ENCODE data around the gene IL21R.

Gene IL21R

GRCh38 chr16:27441276-27441675 lies 39.3 kb downstream of the IL21R start:
- Histone ChIP-seq H3K27me3 (ENCODE audit: insufficient read depth, poor library complexity, severe bottlenecking) (no peaks in the 10 kb centered on the region), H3K4me3 (replicated peaks; ENCODE audit: insufficient read depth, low read length) (no peak overlapping the region), H3K27ac (replicated peaks) (no peak overlapping the region)
- TF ChIP-seq, protein P1, sequence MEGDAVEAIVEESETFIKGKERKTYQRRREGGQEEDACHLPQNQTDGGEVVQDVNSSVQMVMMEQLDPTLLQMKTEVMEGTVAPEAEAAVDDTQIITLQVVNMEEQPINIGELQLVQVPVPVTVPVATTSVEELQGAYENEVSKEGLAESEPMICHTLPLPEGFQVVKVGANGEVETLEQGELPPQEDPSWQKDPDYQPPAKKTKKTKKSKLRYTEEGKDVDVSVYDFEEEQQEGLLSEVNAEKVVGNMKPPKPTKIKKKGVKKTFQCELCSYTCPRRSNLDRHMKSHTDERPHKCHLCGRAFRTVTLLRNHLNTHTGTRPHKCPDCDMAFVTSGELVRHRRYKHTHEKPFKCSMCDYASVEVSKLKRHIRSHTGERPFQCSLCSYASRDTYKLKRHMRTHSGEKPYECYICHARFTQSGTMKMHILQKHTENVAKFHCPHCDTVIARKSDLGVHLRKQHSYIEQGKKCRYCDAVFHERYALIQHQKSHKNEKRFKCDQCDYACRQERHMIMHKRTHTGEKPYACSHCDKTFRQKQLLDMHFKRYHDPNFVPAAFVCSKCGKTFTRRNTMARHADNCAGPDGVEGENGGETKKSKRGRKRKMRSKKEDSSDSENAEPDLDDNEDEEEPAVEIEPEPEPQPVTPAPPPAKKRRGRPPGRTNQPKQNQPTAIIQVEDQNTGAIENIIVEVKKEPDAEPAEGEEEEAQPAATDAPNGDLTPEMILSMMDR (IDR thresholded peaks at IDR 0.05; ENCODE audit: insufficient read depth, low read length): no peak
- TF ChIP-seq REST (IDR thresholded peaks at IDR 0.05; ENCODE audit: insufficient replicate concordance, low read depth) (no peak), GABPA (IDR thresholded peaks at IDR 0.05; ENCODE audit: low read depth) (no peak), POLR2AphosphoS5 (IDR thresholded peaks at IDR 0.05; ENCODE audit: low read depth) (no peak), SPI1 (IDR thresholded peaks at IDR 0.05; ENCODE audit: borderline replicate concordance, low read depth) (no peak)
- no peak for DNase-seq (ENCODE audit: low read depth in 1 of 2, low spot score in 1 of 2)

DNA sequence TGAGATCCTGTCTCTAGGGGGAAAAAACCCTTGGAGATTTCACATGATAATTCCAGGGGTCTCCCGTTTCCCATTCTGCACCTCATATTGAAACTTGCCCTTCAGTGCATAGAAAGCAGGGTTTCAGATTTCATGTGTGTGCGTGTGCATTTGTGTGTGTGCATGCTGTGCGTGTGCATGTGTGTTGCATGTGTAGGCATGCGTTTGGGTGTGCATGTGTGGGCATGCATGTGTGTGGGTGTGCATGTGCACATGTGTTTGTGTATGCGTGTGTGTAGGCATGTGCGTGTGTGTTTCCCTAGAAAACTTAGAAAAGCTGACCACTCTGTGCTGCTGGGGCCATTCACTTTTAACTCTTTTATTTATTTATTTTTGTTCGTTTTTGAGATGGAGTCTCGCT lies 40.0 kb downstream of the IL21R start:
- DNase-seq (ENCODE audit: low read depth in 1 of 2, low spot score in 1 of 2): no peak

DNA sequence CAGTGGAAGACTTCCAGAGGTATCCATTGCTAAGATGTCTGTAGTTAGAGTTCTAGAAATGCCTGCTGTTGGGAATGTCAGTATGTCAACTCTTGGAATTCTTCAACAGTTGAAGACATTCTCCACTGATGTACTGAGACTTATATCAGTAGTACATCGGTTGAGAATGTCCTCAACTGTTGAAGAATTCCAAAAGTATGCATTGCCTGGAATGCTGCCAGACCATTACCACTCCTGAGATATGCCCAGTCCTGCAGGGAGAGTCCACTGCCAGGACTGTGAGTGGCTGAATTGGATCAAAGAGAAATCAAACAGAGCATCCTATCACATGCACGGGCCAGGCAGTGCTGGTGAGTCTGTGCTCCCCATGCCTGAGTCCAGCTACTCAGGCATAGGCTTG lies 42.0 kb downstream of the IL21R start:
- H3K27me3 ChIP-seq (ENCODE audit: insufficient read depth, poor library complexity, severe bottlenecking): no peaks in the 10 kb centered on the region
- H3K27ac ChIP-seq (replicated peaks): no peak overlapping the region
- TF ChIP-seq GABPA (IDR thresholded peaks at IDR 0.05; ENCODE audit: low read depth) (no peak), SPI1 (IDR thresholded peaks at IDR 0.05; ENCODE audit: borderline replicate concordance, low read depth) (no peak), REST (IDR thresholded peaks at IDR 0.05; ENCODE audit: insufficient replicate concordance, low read depth) (no peak), POLR2AphosphoS5 (IDR thresholded peaks at IDR 0.05; ENCODE audit: low read depth) (no peak)
- TF ChIP-seq, protein P1 (IDR thresholded peaks at IDR 0.05; ENCODE audit: insufficient read depth, low read length): no peak
- no peak overlapping the region for H3K4me3 ChIP-seq (replicated peaks; ENCODE audit: insufficient read depth, low read length)
- no peak for DNase-seq (ENCODE audit: low read depth in 1 of 2, low spot score in 1 of 2)

More for the DNA sequence above, 40.0 kb downstream of the IL21R start:
- no peaks in the 10 kb centered on the region for H3K27me3 ChIP-seq (ENCODE audit: insufficient read depth, poor library complexity, severe bottlenecking)
- no peak overlapping the region for H3K27ac ChIP-seq (replicated peaks)
- TF ChIP-seq SPI1 (IDR thresholded peaks at IDR 0.05; ENCODE audit: borderline replicate concordance, low read depth) (no peak), REST (IDR thresholded peaks at IDR 0.05; ENCODE audit: insufficient replicate concordance, low read depth) (no peak), GABPA (IDR thresholded peaks at IDR 0.05; ENCODE audit: low read depth) (no peak), POLR2AphosphoS5 (IDR thresholded peaks at IDR 0.05; ENCODE audit: low read depth) (no peak)
- TF ChIP-seq, protein P1 (IDR thresholded peaks at IDR 0.05; ENCODE audit: insufficient read depth, low read length): no peak
- no peak overlapping the region for H3K4me3 ChIP-seq (replicated peaks; ENCODE audit: insufficient read depth, low read length)
